HCT116 (cell line): ENCODE data around the gene GRK5. TPM values are rescaled to one million over a fixed set of nuclear protein-coding genes. Genes with fewer than 3 reads are reported as not detected.

Experiments used
- ATAC-seq: fragments of 200-7000 bp; cut with Tn5 transposase; 2 replicates; pipeline ENCODE4 v1.9.1; 2020; ENCODE audit warnings: mild to moderate bottlenecking, moderate library complexity
- BruUV-seq: library from RNA; stranded (reverse); fragments of 400-500 nt; replicated peaks from 2 replicates; lab custom pipeline; 2021; lab: Mats Ljungman, UMichigan
- CTCF ChIA-PET: fragments of 300-600 bp; sonication (Branson Sonifier 250); formaldehyde crosslinking; loops from one replicate; lab custom pipeline; 2021; ENCODE audit warnings: antibody characterized with exemption; lab: Charles Lee
- POLR2A ChIA-PET: fragments of 300-600, 350-600 bp; sonication (Branson Sonifier 250); formaldehyde crosslinking; loops from one replicate; lab custom pipeline; 2021; ENCODE audit warnings: antibody characterized with exemption; lab: Charles Lee
- RAD21 ChIA-PET, 2 experiments: fragments of 300-600 bp; sonication (Branson Sonifier 250); formaldehyde crosslinking; loops; one replicate each; lab custom pipeline; 2023; ENCODE audit warnings: low total read pairs in 2 of 2; ENCODE audit not compliant: uncharacterized antibody in 2 of 2, unreplicated experiment in 2 of 2, low non-redundant PET in 1 of 2; lab: Charles Lee
- DNase-seq: peaks from one replicate; pipeline ENCODE4 v3.0.0-alpha.2; 2010; ENCODE audit warnings: low read depth, low spot score
- H2AFZ ChIP-seq: fragments of 200-600 bp; shearing (Covaris generic), sonication (generic); 2 replicates; pipeline ENCODE4 v1.6.1; 2017; ENCODE audit warnings: low read depth, mixed run types, mixed read lengths, antibody characterized with exemption, low read length; ENCODE audit not compliant: poor library complexity, severe bottlenecking
- H3K27ac ChIP-seq: 2 replicates; pipeline ENCODE4 v1.5.1; 2012; ENCODE audit warnings: low read depth, low read length
- H3K27me3 ChIP-seq: fragments of 200-600 bp; sonication (generic); 2 replicates; pipeline ENCODE4 v1.6.1; 2016; ENCODE audit warnings: mixed run types, low read length, mixed read lengths; ENCODE audit not compliant: insufficient read depth
- H3K36me3 ChIP-seq, 2 experiments: fragments of 200-500 bp in 1 of 2; fragments of 200-600 bp in 1 of 2; sonication (Bioruptor generic) in 1 of 2; sonication (generic) in 1 of 2; 2 replicates each; pipeline versions ENCODE4 v1.5.1 to v1.6.1; 2014 to 2016; ENCODE audit warnings: low read length in 2 of 2, inconsistent platforms in 1 of 2, mixed read lengths in 1 of 2, mixed run types in 1 of 2; ENCODE audit not compliant: insufficient read depth in 2 of 2, control insufficient read depth in 1 of 2
- H3K4me1 ChIP-seq, 2 experiments: fragments of 200-600 bp in 1 of 2; sonication (generic) in 1 of 2; 2 replicates each; pipeline versions ENCODE4 v1.5.1 to v1.6.1; 2012 to 2017; ENCODE audit warnings: low read length in 2 of 2, inconsistent platforms in 1 of 2, mild to moderate bottlenecking in 1 of 2, mixed read lengths in 1 of 2, mixed run types in 1 of 2, moderate library complexity in 1 of 2; ENCODE audit not compliant: insufficient read depth in 2 of 2, control insufficient read depth in 1 of 2
- H3K4me2 ChIP-seq: fragments of 200-600 bp; sonication (generic); 2 replicates; pipeline ENCODE4 v1.6.1; 2017; ENCODE audit warnings: mixed run types, low read length, mixed read lengths
- H3K4me3 ChIP-seq, 2 experiments: fragments of 200-600 bp in 1 of 2; sonication (generic) in 1 of 2; replicated peaks in 1 of 2; 2 replicates each; pipeline ENCODE4 v1.5.1; 2011 to 2016; ENCODE audit warnings: low read length in 2 of 2, control low read depth in 1 of 2, low read depth in 1 of 2, mild to moderate bottlenecking in 1 of 2, mixed read lengths in 1 of 2, mixed run types in 1 of 2
- H3K79me2 ChIP-seq: fragments of 200-600 bp; sonication (generic); 2 replicates; pipeline ENCODE4 v1.6.1; 2017; ENCODE audit warnings: mild to moderate bottlenecking, mixed run types, low read length, moderate library complexity, mixed read lengths; ENCODE audit not compliant: insufficient read depth
- H3K9ac ChIP-seq: fragments of 200-600 bp; sonication (generic); 2 replicates; pipeline ENCODE4 v1.6.1; 2016; ENCODE audit warnings: low read length, mixed read lengths
- H3K9me2 ChIP-seq: fragments of 200-600 bp; sonication (generic), shearing (Covaris generic); 2 replicates; pipeline ENCODE4 v1.6.1; 2017; ENCODE audit warnings: mixed run types, mild to moderate bottlenecking, moderate library complexity; ENCODE audit not compliant: insufficient read depth
- H3K9me3 ChIP-seq, 2 experiments: fragments of 200-500 bp in 1 of 2; fragments of 200-600 bp in 1 of 2; sonication (Bioruptor generic) in 1 of 2; sonication (generic) in 1 of 2; 2 replicates each; pipeline ENCODE4 v1.6.1; 2014 to 2017; ENCODE audit warnings: low read length in 2 of 2, mixed read lengths in 2 of 2, inconsistent platforms in 1 of 2, low read depth in 1 of 2, mild to moderate bottlenecking in 1 of 2, mixed run types in 1 of 2, moderate library complexity in 1 of 2; ENCODE audit not compliant: control insufficient read depth in 1 of 2, insufficient read depth in 1 of 2
- H4K20me1 ChIP-seq: fragments of 200-600 bp; sonication (generic), shearing (Covaris generic); 2 replicates; pipeline ENCODE4 v1.6.1; 2017; ENCODE audit warnings: mixed run types, mild to moderate bottlenecking, moderate library complexity; ENCODE audit not compliant: insufficient read depth
- CEBPB ChIP-seq: IDR thresholded peaks from 2 replicates; pipeline ENCODE4 v1.6.1; 2012; ENCODE audit warnings: low read depth
- EZH2phosphoT487 ChIP-seq: fragments of 200-600 bp; IDR thresholded peaks from 2 replicates; pipeline ENCODE4 v1.6.1; 2018; ENCODE audit warnings: antibody characterized with exemption, borderline replicate concordance
- YY1 ChIP-seq: IDR thresholded peaks from 2 replicates; pipeline ENCODE4 v1.6.1; 2011; ENCODE audit warnings: low read length, low read depth, moderate library complexity, mild to moderate bottlenecking; ENCODE audit not compliant: insufficient replicate concordance; ENCODE audit errors: extremely low read depth
- intact Hi-C: fragments of 100-400 bp; cut with micrococcal nuclease; formaldehyde crosslinking; loops from 2 replicates; pipeline ENCODE4 v1.10.0; 2022
- total RNA-seq: library from RNA; stranded (reverse); gene quantifications from one replicate; pipeline ENCODE4 v1.2.1, GENCODE V29; 2021; ENCODE audit not compliant: unreplicated experiment
- TF ChIP-seq, protein P1 (sequence below), 3 experiments: fragments of 200-600 bp in 1 of 3; sonication (generic) in 1 of 3; IDR thresholded peaks in 2 of 3; conservative IDR thresholded peaks in 1 of 3; 2 replicates each; pipeline ENCODE4 v1.5.1; 2012 to 2017; ENCODE audit warnings: low read depth in 2 of 3, low read length in 2 of 3, antibody characterized with exemption in 1 of 3, borderline replicate concordance in 1 of 3, control low read depth in 1 of 3, mild to moderate bottlenecking in 1 of 3, mixed read lengths in 1 of 3, mixed run types in 1 of 3, moderate library complexity in 1 of 3; ENCODE audit not compliant: insufficient read depth in 1 of 3
- TF ChIP-seq, protein P2 (sequence below): IDR thresholded peaks from 2 replicates; pipeline ENCODE4 v1.6.1; 2011; ENCODE audit warnings: mild to moderate bottlenecking, low read length, moderate library complexity; ENCODE audit not compliant: insufficient replicate concordance; ENCODE audit errors: extremely low read depth

Gene GRK5
- total RNA-seq, 1 experiment from 2014 or later = 7.3 TPM

DNA sequence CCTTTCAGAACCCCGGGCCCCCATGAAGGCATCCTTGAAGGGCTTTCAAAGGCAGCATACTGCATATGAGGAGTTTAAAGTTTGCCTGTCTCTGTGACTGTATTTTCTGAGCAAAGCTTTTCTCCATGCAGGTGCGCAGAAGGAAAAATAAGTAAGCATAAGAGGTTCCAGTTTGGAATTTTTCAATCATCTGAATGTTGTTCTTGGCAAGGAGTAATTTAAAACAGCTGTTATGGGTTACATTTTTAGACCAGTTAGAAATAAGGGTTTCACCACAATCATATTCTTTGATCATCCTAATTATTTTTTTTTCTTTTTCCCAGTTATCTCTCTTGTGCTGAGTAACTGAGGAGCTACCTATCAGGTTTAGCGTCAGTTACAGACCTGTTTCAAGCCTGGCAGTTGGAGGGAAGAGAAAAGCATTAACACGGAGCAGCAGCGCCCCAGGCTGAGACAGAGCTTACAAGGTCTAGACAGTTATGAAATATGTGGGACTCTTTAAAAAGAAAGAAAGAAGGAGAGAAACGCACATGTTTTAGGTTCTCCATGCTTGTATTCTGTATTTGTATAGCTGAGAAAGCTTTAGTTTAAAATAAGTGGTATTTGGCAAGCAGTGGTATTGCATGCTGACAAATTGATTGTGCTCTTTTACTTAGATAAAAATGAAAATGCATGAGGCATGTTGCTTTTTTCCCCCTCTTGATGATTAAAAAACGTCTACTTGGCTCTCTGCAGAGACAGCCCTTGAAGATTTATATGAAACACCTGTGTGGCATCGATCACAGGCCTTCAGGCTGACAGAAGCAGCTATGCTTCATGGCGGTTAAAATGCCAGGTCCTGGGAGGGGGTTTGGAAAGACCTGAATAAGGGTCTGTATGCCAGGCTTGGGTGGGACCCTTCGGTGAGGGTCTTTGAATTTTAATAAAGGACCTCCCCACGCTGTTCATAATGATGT, 157.6 kb downstream of the GRK5 start (continued):
- TF ChIP-seq, protein P1, sequence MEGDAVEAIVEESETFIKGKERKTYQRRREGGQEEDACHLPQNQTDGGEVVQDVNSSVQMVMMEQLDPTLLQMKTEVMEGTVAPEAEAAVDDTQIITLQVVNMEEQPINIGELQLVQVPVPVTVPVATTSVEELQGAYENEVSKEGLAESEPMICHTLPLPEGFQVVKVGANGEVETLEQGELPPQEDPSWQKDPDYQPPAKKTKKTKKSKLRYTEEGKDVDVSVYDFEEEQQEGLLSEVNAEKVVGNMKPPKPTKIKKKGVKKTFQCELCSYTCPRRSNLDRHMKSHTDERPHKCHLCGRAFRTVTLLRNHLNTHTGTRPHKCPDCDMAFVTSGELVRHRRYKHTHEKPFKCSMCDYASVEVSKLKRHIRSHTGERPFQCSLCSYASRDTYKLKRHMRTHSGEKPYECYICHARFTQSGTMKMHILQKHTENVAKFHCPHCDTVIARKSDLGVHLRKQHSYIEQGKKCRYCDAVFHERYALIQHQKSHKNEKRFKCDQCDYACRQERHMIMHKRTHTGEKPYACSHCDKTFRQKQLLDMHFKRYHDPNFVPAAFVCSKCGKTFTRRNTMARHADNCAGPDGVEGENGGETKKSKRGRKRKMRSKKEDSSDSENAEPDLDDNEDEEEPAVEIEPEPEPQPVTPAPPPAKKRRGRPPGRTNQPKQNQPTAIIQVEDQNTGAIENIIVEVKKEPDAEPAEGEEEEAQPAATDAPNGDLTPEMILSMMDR (IDR thresholded peaks at IDR 0.05 in 2 of 3, conservative IDR thresholded peaks at IDR 0.05 in 1 of 3; ENCODE audit: borderline replicate concordance in 1 of 3, insufficient read depth in 1 of 3, low read depth in 2 of 3, low read length in 2 of 3) = 0 out of 6 replicates have a peak, but pooled peaks of 1 of the 3 experiments have one; percentile 9
- TF ChIP-seq EZH2phosphoT487 = no peak
- TF ChIP-seq, all 23 proteins: peak for 1

DNA sequence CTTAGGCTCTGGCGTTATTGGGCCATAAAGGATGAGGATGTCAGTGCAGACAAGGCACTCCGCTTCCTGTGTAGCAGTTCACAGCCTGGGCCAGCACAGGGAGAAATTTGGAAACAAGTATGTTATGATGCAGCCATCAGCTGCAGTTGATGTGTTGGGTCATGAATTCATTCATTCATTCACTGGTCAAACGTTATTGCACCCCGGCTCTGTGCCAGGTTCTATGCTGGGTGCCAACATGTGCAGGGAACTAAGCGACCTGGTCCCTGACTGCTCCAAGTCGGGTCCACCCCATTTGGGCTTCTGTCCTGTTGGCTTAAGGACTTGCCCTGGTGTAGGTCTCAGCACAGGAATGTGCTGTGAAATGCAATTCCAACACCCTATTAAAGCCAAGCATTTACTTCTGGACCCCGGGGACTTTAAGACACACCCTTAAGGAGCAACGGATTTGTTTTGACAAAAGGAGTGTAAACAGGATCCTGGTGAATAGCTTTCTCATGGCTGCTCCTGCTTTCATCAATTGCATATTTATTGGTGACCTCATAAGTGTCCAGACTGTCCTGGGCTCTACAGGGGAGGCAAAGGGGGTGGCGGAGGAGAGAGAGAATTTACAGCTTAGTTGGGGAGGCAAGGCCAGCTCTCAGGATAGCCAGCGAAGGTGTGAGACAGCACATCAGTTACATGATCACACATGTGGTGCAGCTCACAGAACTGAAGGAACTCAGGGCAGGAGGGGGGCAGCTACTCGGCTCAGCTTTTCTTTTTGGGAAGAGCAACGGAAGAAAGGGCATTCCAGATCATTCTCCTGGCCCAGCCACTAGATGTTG, 158.6 kb downstream of the GRK5 start:
- Histone ChIP-seq H3K9ac (no peak overlapping the region), H3K4me1 (no peaks in the 10 kb centered on the region), H3K27me3 (no peaks in the 10 kb centered on the region), H3K9me3 (no peaks in the 10 kb centered on the region), H3K9me2 (no peaks in the 10 kb centered on the region), H2AFZ (no peak overlapping the region), H3K27ac (no peak overlapping the region), H3K4me3 (no peak overlapping the region), H3K4me2 (no peak overlapping the region), H3K79me2 (no peaks in the 10 kb centered on the region), H4K20me1 (no peaks in the 10 kb centered on the region), H3K36me3 (no peaks in the 10 kb centered on the region)
- no peak for TF ChIP-seq CEBPB
- TF ChIP-seq YY1 = no peak
- TF ChIP-seq, protein P2, sequence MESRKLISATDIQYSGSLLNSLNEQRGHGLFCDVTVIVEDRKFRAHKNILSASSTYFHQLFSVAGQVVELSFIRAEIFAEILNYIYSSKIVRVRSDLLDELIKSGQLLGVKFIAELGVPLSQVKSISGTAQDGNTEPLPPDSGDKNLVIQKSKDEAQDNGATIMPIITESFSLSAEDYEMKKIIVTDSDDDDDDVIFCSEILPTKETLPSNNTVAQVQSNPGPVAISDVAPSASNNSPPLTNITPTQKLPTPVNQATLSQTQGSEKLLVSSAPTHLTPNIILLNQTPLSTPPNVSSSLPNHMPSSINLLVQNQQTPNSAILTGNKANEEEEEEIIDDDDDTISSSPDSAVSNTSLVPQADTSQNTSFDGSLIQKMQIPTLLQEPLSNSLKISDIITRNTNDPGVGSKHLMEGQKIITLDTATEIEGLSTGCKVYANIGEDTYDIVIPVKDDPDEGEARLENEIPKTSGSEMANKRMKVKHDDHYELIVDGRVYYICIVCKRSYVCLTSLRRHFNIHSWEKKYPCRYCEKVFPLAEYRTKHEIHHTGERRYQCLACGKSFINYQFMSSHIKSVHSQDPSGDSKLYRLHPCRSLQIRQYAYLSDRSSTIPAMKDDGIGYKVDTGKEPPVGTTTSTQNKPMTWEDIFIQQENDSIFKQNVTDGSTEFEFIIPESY = no peak
- ATAC-seq (no peak), DNase-seq (no peak)
- POLR2A ChIA-PET = no interaction called here
- RAD21 ChIA-PET = no interaction called here
- CTCF ChIA-PET = interaction anchor here (2.0 kb wide), 1 partner anchor 10 kb away, joined by 5 read pairs; no protein-coding TSS in a partner anchor
- intact Hi-C loops = no loop called here
- BruUV-seq = no TSS peak
